Spleen (tissue), 11 donors: ENCODE measurements around the gene CNGA3. TPM values are rescaled to one million over a fixed set of nuclear protein-coding genes. Genes with fewer than 3 reads are reported as not detected.

Experiments used
- DNase-seq: peaks from one replicate; pipeline ENCODE4 v3.0.0-alpha.2; 2020
- H3K27ac ChIP-seq, 8 donors: fragments of 200-600 bp; sonication (generic) in 7 of 8; 1 replicate in 4 of 8; 2 replicates in 4 of 8; pipeline versions ENCODE4 v1.5.0 to v1.8.0; 2016 to 2021; ENCODE audit warnings: inconsistent platforms in 4 of 8, mild to moderate bottlenecking in 4 of 8, moderate library complexity in 1 of 8
- H3K27me3 ChIP-seq, 7 donors: fragments of 200-600 bp; sonication (generic) in 6 of 7; replicated peaks in 1 of 7; 1 replicate in 4 of 7; 2 replicates in 3 of 7; pipeline versions ENCODE4 v1.5.0 to v1.8.0; 2016 to 2021; ENCODE audit warnings: inconsistent platforms in 3 of 7, mild to moderate bottlenecking in 1 of 7
- H3K36me3 ChIP-seq, 6 donors: fragments of 200-600 bp; sonication (generic) in 5 of 6; 1 replicate in 4 of 6; 2 replicates in 2 of 6; pipeline versions ENCODE4 v1.5.0 to v1.8.0; 2016 to 2021; ENCODE audit warnings: inconsistent platforms in 2 of 6
- H3K4me1 ChIP-seq, 6 donors: fragments of 200-600 bp; sonication (generic) in 5 of 6; 1 replicate in 3 of 6; 2 replicates in 3 of 6; pipeline versions ENCODE4 v1.5.0 to v1.8.0; 2016 to 2021; ENCODE audit warnings: inconsistent platforms in 3 of 6
- H3K4me3 ChIP-seq, 8 donors: fragments of 200-600 bp; sonication (generic) in 7 of 8; 1 replicate in 4 of 8; 2 replicates in 4 of 8; pipeline versions ENCODE4 v1.5.0 to v1.8.0; 2016 to 2021; ENCODE audit warnings: inconsistent platforms in 4 of 8, mild to moderate bottlenecking in 4 of 8, moderate library complexity in 2 of 8
- H3K9me3 ChIP-seq, 8 donors: fragments of 200-600 bp; sonication (generic) in 7 of 8; 1 replicate in 4 of 8; 2 replicates in 4 of 8; pipeline versions ENCODE4 v1.5.0 to v1.8.0; 2016 to 2021; ENCODE audit warnings: inconsistent platforms in 4 of 8
- CTCF ChIP-seq, 11 experiments: fragments of 200-600 bp in 7 of 11; fragments of 450-650 bp in 4 of 11; sonication (generic) in 4 of 11; IDR thresholded peaks in 8 of 11; conservative IDR thresholded peaks in 3 of 11; 1 replicate in 7 of 11; 2 replicates in 4 of 11; pipeline versions ENCODE4 v1.4.0 to v1.8.0; 2016 to 2021; ENCODE audit warnings: antibody characterized with exemption in 11 of 11, inconsistent platforms in 4 of 11, mild to moderate bottlenecking in 1 of 11
- POLR2A ChIP-seq, 3 donors: fragments of 450-650 bp; IDR thresholded peaks; one replicate each; pipeline ENCODE4 v1.5.1; 2017; ENCODE audit warnings: antibody characterized with exemption in 3 of 3, mild to moderate bottlenecking in 1 of 3
- POLR2AphosphoS5 ChIP-seq, 3 donors: sonication (generic); formaldehyde crosslinking; IDR thresholded peaks; one replicate each; pipeline ENCODE4 v1.5.1; 2017; ENCODE audit warnings: antibody characterized with exemption in 3 of 3
- WGBS, 5 donors: extraction: QIAGEN DNeasy Blood & Tissue Kit in 3 of 5; methylation state at CpG; one replicate each; pipeline versions ENCODE4 v1.1.5 to v1.1.7; 2013 to 2018; 5-methylcytosine and 5-hydroxymethylcytosine counted together
- intact Hi-C: fragments of 100-400 bp; cut with DNase I; formaldehyde crosslinking; loops from one replicate; pipeline ENCODE4 v1.15.0; 2023; ENCODE audit warnings: low total_unique reads
- polyA plus RNA-seq, 3 donors: library from polyadenylated mRNA; stranded (reverse); fragments of 200-250 nt; gene quantifications; one replicate each; pipeline ENCODE4 v1.2.1, GENCODE V29; 2013
- total RNA-seq, 7 donors: library from RNA; depleted of rRNA in 3 of 7; stranded (reverse); fragments of >200 nt in 3 of 7; fragmentation: NEBNext Ultra II Directional in 4 of 7; extraction: Animal tissue kit (Norgen Biotek cat#: 25700) in 4 of 7; gene quantifications; one replicate each; pipeline versions ENCODE4 v1.1.0 to v1.2.1, GENCODE V29; 2016 to 2021
- donor health status: healthy with polysubstance abuse.
- donor health status: DM: no; HTN: no; CAD: no; lungs with moderate emphysema.
- donor health status: DM: no; HTN: no; CAD: no.
- donor health status: Bipolar disorder and iron deficiency.
- donor health status: healthy.
- donor health status: DM: no; HTN: no; CAD: no.
- donor health status: DM: yes; HTN: yes; CAD: no.

The CNGA3 gene
- total and polyA plus RNA-seq, 10 donors = not detected

DNA sequence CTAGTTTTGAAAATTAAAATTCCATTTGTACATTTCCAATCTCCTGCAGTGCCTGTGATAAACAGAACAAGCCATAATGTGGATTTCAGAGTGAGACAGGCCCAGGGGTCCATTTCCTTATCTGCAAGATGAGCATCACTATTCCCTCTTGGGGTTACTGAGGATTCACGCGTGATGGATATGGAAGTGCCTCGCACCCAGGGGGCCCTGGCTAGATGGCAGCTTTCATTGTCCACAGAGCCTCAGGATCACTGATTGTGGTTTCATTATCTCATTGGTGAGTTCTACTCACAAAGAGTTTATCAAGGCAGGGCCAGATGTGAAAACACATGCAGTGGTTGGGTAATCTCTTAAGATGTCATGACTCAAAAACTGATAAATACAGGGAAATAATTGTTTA lies 11.6 kb downstream of the CNGA3 start:
- H3K27ac ChIP-seq = no peak overlapping the region
- TF ChIP-seq POLR2A (IDR thresholded peaks at IDR 0.05) (no peak), CTCF (IDR thresholded peaks at IDR 0.05 in 8 of 11, conservative IDR thresholded peaks at IDR 0.05 in 3 of 11) (no peak)
- H3K4me1 ChIP-seq = no peaks in the 10 kb centered on the region
- 81 to 91% (median 87%) methylated on average over 3 of the region's 3 CpGs for WGBS, 5 donors
- H3K4me3 ChIP-seq = no peak overlapping the region
- H3K9me3 ChIP-seq = peaks cover 0 to 18% (median 0%) of the 10 kb centered on the region in 8 donors
- DNase-seq = no peak
- intact Hi-C loops = no loop called here
- H3K36me3 ChIP-seq = no peaks in the 10 kb centered on the region
- peaks cover 0 to under 1% (median 0%) of the 10 kb centered on the region in 7 donors for H3K27me3 ChIP-seq

DNA sequence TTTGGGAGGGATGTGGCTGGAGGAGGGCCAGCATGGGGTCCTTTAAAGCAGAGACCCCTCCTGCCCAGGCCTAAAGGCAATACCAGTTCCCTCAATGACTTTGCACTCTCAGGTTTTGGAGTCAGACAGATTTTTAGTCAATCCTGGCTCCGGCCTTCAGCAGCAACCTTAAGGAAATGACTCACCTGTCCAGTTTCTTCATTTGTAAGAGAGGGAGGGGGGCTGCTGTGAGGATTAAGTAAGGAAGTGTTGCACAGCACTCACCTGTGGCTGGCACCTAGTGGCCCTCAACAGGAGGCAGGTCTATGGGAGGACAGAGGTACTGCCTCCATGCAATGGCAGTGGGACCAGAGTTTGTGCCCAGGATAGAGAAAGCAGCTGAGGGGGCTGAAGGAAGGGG lies 13.7 kb downstream of the CNGA3 start:
- no peaks in the 10 kb centered on the region for H3K4me1 ChIP-seq
- no peak for DNase-seq
- WGBS, 5 donors = 67 to 100% (median 70%) methylated on average over 1 of the region's 1 CpG
- intact Hi-C loops = no loop called here
- H3K36me3 ChIP-seq = no peaks in the 10 kb centered on the region
- no peaks in the 10 kb centered on the region for H3K27me3 ChIP-seq
- TF ChIP-seq CTCF (IDR thresholded peaks at IDR 0.05 in 8 of 11, conservative IDR thresholded peaks at IDR 0.05 in 3 of 11) (no peak), POLR2AphosphoS5 (IDR thresholded peaks at IDR 0.05) (no peak), POLR2A (IDR thresholded peaks at IDR 0.05) (no peak)
- no peak overlapping the region for H3K27ac ChIP-seq
- H3K4me3 ChIP-seq = no peak overlapping the region
- H3K9me3 ChIP-seq = peaks cover 0 to 14% (median 0%) of the 10 kb centered on the region in 8 donors

DNA sequence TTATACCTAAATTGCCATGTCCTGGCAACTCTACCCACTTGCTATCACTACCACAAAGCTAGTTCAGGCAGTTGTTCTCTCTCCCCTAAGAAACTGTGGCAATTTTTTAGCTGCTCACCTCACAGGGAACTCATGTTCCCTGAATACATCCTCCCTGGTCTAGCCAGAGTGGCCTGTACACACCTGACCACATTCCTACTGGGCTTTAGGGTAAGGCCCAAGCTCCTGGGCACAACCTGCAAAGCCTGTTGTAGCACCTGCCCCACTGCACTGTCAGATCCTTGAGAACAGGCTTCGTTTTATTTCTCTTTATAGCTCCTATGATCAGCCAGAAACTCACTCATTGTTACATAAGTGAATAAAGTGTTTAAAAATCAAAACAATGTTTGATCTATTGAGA lies 21.5 kb downstream of the CNGA3 start:
- no peak for DNase-seq
- TF ChIP-seq POLR2A (IDR thresholded peaks at IDR 0.05) (no peak), POLR2AphosphoS5 (IDR thresholded peaks at IDR 0.05) (no peak), CTCF (IDR thresholded peaks at IDR 0.05 in 8 of 11, conservative IDR thresholded peaks at IDR 0.05 in 3 of 11) (no peak)
- intact Hi-C loops = no loop called here
- no peaks in the 10 kb centered on the region for H3K4me1 ChIP-seq
- peaks cover 0 to 16% (median 11%) of the 10 kb centered on the region in 8 donors for H3K9me3 ChIP-seq
- H3K27ac ChIP-seq = no peak overlapping the region
- WGBS, 5 donors = 48 to 71% (median 62%) methylated on average over 1 of the region's 1 CpG
- peaks cover 0 to 22% (median 0%) of the 10 kb centered on the region in 7 donors for H3K27me3 ChIP-seq
- H3K4me3 ChIP-seq = no peak overlapping the region
- no peaks in the 10 kb centered on the region for H3K36me3 ChIP-seq

- intact Hi-C loops = no loop called here
- Histone ChIP-seq H3K4me3 (no peak overlapping the region), H3K27ac (no peak overlapping the region), H3K27me3 (peaks cover 0 to 28% (median 0%) of the 10 kb centered on the region in 7 donors), H3K36me3 (no peaks in the 10 kb centered on the region), H3K9me3 (peaks cover 0 to 14% (median 11%) of the 10 kb centered on the region in 8 donors), H3K4me1 (no peaks in the 10 kb centered on the region)
- DNase-seq = no peak
- 76 to 91% (median 88%) methylated on average over 9 of the region's 9 CpGs for WGBS, 5 donors
- no peak for TF ChIP-seq CTCF (IDR thresholded peaks at IDR 0.05 in 8 of 11, conservative IDR thresholded peaks at IDR 0.05 in 3 of 11)
- TF ChIP-seq POLR2AphosphoS5 (IDR thresholded peaks at IDR 0.05) = no peak
- no peak for TF ChIP-seq POLR2A (IDR thresholded peaks at IDR 0.05)
These were observed 23.5 kb downstream of the CNGA3 start for GRCh38 chr2:98369710-98370239.
